GM12891 (cell line): Measurements from ENCODE around the gene SV2C.

ENCODE experiments used
- POLR2A ChIP-seq: IDR thresholded peaks from 2 replicates; pipeline ENCODE4 v1.6.1; 2011; ENCODE audit warnings: low read depth, low read length, control low read depth
- POLR2AphosphoS5 ChIP-seq: IDR thresholded peaks from 2 replicates; pipeline ENCODE4 v1.6.1; 2011; ENCODE audit warnings: low read depth, low read length, control low read depth
- TAF1 ChIP-seq: IDR thresholded peaks from 2 replicates; pipeline ENCODE4 v1.6.1; 2011; ENCODE audit warnings: low read depth, low read length, control low read depth

DNA sequence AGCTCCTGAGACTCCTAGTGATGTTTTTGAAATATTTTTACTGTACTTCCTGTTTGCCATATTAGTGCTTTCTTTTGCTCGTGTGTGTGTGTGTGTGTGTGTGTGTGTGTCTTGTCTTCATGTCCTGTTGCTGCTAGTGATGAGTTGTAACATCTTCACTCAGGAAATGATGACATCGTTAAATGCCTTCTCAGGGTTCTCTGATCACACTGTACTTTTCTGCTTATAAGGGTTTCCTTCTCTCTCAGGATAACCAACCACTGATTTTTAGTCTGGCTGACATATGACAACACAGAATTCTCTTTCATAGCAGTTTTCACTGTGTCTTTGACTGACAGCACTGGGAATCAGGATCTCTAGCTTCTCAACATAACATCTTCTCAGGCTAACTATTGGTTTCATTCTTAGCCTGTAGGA lies 16.1 kb downstream of the SV2C start:
- no peak for TF ChIP-seq TAF1
- no peak for TF ChIP-seq POLR2A
- no peak for TF ChIP-seq POLR2AphosphoS5
